NT2/D1 (cell line): ENCODE data around the gene SIGLEC11.

Experiments used
- SUZ12 ChIP-seq: IDR thresholded peaks from 2 replicates; pipeline ENCODE4 v1.6.1; 2011; ENCODE audit not compliant: insufficient read length, insufficient read depth; ENCODE audit errors: extremely low read depth
- ZNF274 ChIP-seq: IDR thresholded peaks from 2 replicates; pipeline ENCODE4 v1.6.1; 2011; ENCODE audit warnings: mild to moderate bottlenecking, low read depth, low read length

- TF ChIP-seq ZNF274 (no peak), SUZ12 (no peak)
Observed at GRCh38 chr19:49999371-50000010, 38.5 kb upstream of the SIGLEC11 start.
